GM18498 (cell line): Measurements from ENCODE around the gene STK16.
A peak's percentile ranks its signal among the peaks of the same experiment; 100 is the strongest.
"Not testable (repeated sequence)": the region's sequence is repeated elsewhere in the genome, so short reads cannot be mapped to it uniquely, and the experiment has no call there.

Experiments used
- ATAC-seq: cut with Tn5 transposase; IDR thresholded peaks from one replicate; pipeline ENCODE4 v1.9.1; 2021; ENCODE audit warnings: mild to moderate bottlenecking, moderate library complexity; ENCODE audit not compliant: unreplicated experiment

Gene STK16, protein sequence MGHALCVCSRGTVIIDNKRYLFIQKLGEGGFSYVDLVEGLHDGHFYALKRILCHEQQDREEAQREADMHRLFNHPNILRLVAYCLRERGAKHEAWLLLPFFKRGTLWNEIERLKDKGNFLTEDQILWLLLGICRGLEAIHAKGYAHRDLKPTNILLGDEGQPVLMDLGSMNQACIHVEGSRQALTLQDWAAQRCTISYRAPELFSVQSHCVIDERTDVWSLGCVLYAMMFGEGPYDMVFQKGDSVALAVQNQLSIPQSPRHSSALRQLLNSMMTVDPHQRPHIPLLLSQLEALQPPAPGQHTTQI

GRCh38 chr2:219245148-219245898, at the start of gene STK16, which contains the start of gene GLB1L:
Gene STK16 (plus strand): TSS chr2:219245479. CDS start chr2:219246000, 521 bp downstream.
Gene GLB1L (minus strand): TSS chr2:219245444. CDS start chr2:219243573, 1,871 bp downstream.
- peak; percentile 72 for ATAC-seq

- ATAC-seq: no peak
Observed at GRCh38 chr2:219197388-219197787, 47.9 kb upstream of the STK16 start.

- ATAC-seq: no peak
Observed at GRCh38 chr2:219198974-219199373, 46.3 kb upstream of the STK16 start.

DNA sequence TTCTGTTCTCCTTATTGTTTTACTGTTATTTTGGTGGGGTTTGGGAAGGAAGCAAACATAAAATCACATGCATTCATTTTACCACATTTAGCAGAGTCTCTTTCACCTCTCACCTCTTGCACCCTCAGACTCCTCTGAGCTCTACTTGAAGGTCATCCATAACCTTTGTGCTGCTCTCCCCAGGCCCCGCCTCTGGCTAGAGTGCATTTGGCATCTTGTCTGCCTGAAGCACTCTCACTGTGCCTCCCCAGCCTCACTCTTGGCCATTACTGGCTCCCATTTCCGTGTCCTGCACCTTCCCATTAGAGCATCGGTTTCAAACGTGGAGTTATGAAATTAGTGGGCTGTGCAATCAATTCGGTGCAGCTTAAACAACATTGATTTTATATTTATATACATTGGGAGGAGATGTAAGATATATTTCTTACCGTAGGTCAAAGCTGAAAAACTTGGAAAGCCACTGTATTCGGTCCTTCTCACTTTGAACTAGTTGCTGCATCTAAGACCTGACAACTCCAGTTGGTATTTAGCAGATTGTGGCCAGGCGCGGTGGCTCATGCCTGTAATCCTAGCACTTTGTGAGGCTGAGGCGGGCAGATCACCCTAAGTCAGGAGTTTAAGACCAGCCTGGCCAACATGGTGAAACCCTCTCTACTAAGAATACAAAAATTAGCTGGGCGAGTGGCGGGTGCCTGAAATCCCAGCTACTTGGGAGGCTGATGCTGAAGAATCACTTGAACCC, 45.6 kb upstream of the STK16 start:
- ATAC-seq: no peak

- not testable (repeated sequence) for ATAC-seq
Observed at GRCh38 chr2:219200502-219201326, 44.6 kb upstream of the STK16 start.

- ATAC-seq: not testable (repeated sequence)
Observed at GRCh38 chr2:219201331-219201730, 43.9 kb upstream of the STK16 start.

GRCh38 chr2:219204425-219205164, 40.7 kb upstream of the STK16 start:
- no peak for ATAC-seq

DNA sequence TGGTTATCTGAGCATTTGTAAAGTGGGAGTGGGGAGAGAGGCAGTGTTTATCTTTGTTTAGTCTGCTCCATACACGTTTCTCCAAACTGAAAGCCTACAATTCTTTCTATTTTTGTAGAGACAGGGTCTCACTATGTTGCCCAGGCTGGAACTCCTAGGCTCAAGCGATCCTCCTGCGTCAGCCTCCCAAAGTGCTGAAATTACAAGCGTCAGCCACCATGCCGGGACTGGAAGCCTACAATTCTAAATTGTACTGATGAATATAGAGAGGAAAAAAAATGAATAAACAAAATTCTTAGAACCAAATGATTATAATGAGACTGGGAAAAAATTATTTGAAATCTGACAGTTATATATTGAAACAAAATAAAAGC, 40.1 kb upstream of the STK16 start:
- no peak for ATAC-seq

DNA sequence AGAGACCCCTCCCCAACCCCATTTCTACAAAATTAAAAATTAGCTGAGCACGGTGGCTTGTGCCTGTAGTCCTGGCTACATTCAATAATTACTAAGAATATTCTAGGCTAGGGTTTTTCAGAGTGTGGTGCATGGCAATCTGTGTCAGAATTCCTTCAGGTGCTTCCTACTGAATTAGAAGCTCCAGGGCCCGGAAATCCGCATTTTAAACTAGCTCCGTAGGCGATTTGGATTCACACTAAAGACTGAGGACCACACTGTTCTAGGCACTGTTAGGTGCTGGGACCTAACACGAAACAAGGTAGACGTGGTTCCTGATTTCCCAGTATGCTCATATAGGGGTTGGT, 39.3 kb upstream of the STK16 start:
- ATAC-seq: no peak

GRCh38 chr2:219206328-219207133, 38.7 kb upstream of the STK16 start, which contains the start of gene ZFAND2B:
Gene ZFAND2B (plus strand): TSS chr2:219206782. CDS start chr2:219206988, 206 bp downstream.
- peak; percentile 97 for ATAC-seq

DNA sequence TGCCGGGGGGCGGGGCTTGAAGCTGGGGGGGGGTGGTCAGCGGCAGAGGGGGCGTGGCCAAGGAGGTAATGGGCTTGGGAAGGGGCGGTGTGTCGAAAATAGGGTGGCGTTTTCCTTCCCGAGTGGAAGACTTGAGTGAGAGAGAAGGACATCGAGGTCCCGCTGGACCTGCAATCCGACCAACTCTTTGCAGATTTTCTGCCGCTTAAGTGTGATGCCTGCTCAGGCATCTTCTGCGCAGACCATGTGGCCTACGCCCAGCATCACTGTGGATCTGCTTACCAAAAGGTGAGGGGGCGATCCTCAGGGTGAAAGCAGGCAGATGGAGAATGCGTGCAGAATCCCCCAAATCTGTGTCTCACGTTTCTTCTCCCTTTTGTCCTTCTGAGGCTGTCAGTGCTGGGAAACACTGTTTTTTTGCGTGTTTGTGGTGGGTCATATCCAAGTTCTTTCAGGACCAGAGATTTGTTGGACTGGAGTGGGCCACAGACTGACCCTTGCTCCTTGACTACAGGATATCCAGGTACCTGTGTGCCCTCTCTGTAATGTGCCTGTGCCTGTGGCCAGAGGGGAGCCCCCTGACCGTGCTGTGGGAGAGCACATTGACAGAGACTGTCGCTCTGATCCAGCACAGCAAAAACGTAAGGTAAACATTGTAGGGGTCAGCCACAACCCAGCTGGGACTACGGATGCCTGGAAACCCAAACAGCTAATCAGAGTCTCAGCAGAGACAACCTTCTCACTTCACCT, 38.0 kb upstream of the STK16 start:
- ATAC-seq: no peak

GRCh38 chr2:219207884-219208740, 37.2 kb upstream of the STK16 start:
- no peak for ATAC-seq

DNA sequence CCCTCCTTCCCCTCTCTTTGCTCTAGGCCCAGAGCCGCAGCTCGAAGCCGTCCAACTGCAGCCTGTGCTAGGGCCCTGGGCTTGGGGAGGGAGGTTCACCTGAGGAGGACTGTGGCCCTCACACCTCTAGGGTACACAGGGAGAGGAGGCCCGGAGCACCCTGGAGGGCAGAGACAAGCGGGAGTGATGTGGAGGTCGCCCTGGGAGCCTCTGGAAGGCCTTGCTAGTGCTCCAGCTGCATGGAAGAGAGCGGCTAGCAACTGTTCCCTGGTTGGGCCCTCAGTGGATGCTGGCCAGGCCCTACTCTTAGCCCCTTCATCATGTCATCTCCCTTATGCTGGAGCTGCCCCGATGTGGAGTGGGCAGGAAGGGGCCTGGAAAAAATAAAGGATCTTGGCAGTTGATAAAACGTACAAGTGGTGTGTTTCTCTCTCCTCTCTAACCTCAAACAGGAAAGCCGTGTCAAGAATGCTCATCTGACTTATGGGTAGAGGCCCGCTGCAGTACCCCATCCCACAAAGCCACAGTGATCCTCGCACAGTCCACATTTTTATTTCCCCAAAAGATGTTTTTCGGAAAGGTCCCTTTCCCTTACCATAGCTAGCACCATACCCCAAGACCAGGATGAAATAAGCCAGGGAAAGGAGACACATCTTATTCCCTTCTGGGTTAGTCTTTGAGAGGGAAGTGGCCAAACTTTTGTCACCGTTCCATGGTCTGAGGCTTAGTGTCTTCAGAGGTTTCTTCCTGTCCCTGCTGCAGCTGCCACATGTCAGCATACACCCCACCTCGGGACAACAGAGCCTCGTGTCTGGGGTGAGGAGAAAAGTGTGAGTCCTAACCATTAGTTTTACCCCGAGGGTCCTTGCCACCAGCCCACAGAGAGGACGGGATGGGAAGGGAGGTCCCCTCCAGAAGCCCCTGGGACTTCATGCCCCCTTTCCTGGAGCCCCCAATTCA, 35.8 kb upstream of the STK16 start:
- ATAC-seq: no peak

- ATAC-seq: no peak
Observed at GRCh38 chr2:219210196-219210885, 34.9 kb upstream of the STK16 start.

DNA sequence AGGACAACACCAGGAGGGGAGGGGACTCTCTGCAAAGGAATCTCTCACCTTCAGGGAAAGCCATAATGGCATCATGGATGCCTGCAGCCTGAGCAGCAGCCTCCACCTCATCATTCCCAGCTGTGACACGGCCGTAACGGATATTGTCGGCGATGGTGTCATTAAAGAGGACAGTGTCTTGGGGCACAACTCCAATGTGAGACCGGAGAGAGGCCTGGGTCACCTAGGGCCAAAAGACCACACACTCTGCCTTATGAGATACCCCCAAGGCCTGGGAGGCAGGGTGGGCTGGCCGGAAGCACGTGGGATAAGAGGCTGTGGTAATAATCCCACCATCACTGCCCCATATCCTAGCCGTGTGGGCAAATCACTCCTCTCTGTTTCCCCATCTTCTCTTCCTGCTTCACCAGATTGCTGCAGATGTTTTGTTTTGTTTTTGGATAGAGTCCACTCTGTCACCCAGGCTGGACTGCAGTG, 34.4 kb upstream of the STK16 start:
- ATAC-seq: no peak

DNA sequence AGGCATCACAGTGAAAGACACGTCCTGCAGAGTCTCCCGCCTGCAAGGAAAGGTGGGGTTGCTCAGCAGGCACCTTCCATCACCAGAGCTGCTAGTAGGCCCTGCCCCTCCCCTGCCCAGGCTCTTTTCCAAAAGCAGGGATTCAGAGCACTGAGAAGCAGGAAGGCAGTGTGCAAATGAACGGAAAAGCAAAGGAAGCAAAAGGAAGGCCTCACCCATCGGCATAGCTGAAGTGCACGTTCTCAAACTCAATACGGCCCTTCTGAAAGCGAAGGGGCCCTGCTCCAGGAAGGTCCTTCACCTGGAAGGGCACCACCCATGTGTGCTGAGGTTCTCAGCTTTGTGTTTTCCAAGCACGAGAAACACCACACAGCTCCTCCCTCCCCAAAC, 32.3 kb upstream of the STK16 start:
- ATAC-seq: no peak
